Transverse colon (tissue), 4 donors: ENCODE data around the gene ASAP3. TPM values are rescaled to one million over a fixed set of nuclear protein-coding genes. Genes with fewer than 3 reads are reported as not detected.

Experiments used
- DNase-seq: peaks from one replicate; pipeline ENCODE4 v3.0.0-alpha.2; 2019
- H3K27ac ChIP-seq, 4 donors: fragments of 200-600 bp; sonication (generic); 2 replicates each; pipeline ENCODE4 v1.5.1; 2016 to 2018; ENCODE audit warnings: inconsistent platforms in 4 of 4
- H3K27me3 ChIP-seq: fragments of 200-600 bp; sonication (generic); 2 replicates; pipeline ENCODE4 v1.5.1; 2017; ENCODE audit warnings: inconsistent platforms
- H3K36me3 ChIP-seq, 4 donors: fragments of 200-600 bp; sonication (generic); 2 replicates each; pipeline ENCODE4 v1.5.1; 2017 to 2019; ENCODE audit warnings: inconsistent platforms in 4 of 4
- H3K4me1 ChIP-seq, 4 donors: fragments of 200-600 bp; sonication (generic); 2 replicates each; pipeline ENCODE4 v1.5.1; 2017 to 2020; ENCODE audit warnings: inconsistent platforms in 4 of 4
- H3K4me3 ChIP-seq, 4 donors: fragments of 200-600 bp; sonication (generic); 1 replicate in 1 of 4; 2 replicates in 3 of 4; pipeline versions ENCODE4 v1.5.1 to v1.6.1; 2017 to 2019; ENCODE audit warnings: inconsistent platforms in 4 of 4
- H3K9me3 ChIP-seq, 2 donors: fragments of 200-600 bp; sonication (generic); 2 replicates each; pipeline ENCODE4 v1.5.1; 2017 to 2019; ENCODE audit warnings: inconsistent platforms in 2 of 2
- EP300 ChIP-seq: sonication (generic); formaldehyde crosslinking; IDR thresholded peaks from one replicate; pipeline ENCODE4 v1.6.1; 2017; ENCODE audit warnings: antibody characterized with exemption, low read depth
- POLR2A ChIP-seq: fragments of 450-650 bp; IDR thresholded peaks from one replicate; pipeline ENCODE4 v1.6.1; 2016; ENCODE audit warnings: antibody characterized with exemption, mild to moderate bottlenecking, moderate library complexity
- POLR2AphosphoS5 ChIP-seq, 3 donors: sonication (generic); formaldehyde crosslinking; IDR thresholded peaks; one replicate each; pipeline ENCODE4 v1.6.1; 2016; ENCODE audit warnings: antibody characterized with exemption in 3 of 3
- WGBS, 2 donors: methylation state at CpG; one replicate each; pipeline ENCODE4 v1.1.5; 2018; ENCODE audit warnings: low coverage in 1 of 2; 5-methylcytosine and 5-hydroxymethylcytosine counted together
- in situ Hi-C, 4 donors: fragments of 200-750 bp; cut with MboI; loops; one replicate each; pipeline versions ENCODE4 v1.15.0 to v1.15.1; 2017; ENCODE audit warnings: low sequenced_read_pairs in 3 of 4, low pct_ligation_motif_present in 1 of 4, low pct_unique_long_range_greater_than_20kb in 1 of 4
- intact Hi-C: fragments of 100-400 bp; cut with DNase I; formaldehyde crosslinking; loops from one replicate; pipeline ENCODE4 v1.15.1; 2023; ENCODE audit warnings: low total_unique reads
- total RNA-seq, 4 donors: library from RNA; depleted of rRNA; stranded (reverse); fragments of >200 nt; gene quantifications; one replicate each; pipeline ENCODE4 v1.1.0, GENCODE V29; 2016
- TF ChIP-seq, protein P1 (sequence below), 5 experiments: fragments of 200-600 bp in 3 of 5; fragments of 450-650 bp in 2 of 5; sonication (generic) in 3 of 5; IDR thresholded peaks; 1 replicate in 2 of 5; 2 replicates in 3 of 5; pipeline ENCODE4 v1.5.1; 2016 to 2017; ENCODE audit warnings: antibody characterized with exemption in 5 of 5, inconsistent platforms in 3 of 5, mild to moderate bottlenecking in 2 of 5, moderate library complexity in 1 of 5

ASAP3 gene
- total RNA-seq, 4 donors from 2014 or later: 38.2 to 62.9 (median 48.3) TPM

DNA sequence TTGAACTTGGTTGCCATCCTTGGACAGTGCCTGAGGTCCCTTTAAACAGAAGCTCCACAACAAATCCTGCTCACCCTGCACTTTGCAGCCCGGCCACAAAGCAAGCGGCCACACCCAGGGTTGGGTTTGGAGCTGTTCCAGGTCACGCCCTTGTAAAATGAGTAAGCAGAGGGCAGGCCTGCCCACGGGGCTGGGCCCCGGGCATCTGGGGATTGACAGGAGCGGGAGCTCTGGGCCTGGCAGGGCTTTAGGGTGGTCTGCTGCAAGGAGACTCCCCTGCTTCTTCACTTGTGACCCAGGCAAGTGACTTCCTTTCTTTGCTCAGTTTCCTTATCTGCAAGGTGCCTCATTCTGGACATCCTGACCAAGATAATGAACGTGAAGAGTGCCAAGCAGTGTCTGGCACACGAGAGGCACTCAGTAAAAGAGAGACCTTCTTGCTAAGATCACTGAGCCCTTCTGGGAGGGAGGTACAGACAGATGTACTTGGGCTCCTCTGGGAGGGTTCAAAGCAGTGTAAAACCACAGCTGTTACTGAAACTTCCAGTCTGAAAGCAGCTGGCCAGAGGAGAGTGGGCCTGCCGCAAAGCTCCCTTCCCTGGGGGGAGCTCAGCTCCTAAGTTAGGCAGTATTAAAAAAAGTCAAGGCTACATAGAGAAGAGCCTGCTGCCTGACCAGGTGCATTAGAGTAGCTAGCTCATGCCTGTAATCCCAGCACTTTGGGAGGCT is 44.4 kb upstream of the ASAP3 start:
- in situ Hi-C loops: no loop called here
- no peaks in the 10 kb centered on the region for H3K27me3 ChIP-seq
- H3K4me1 ChIP-seq: peaks cover 54 to 88% (median 79%) of the 10 kb centered on the region in 4 donors

DNA sequence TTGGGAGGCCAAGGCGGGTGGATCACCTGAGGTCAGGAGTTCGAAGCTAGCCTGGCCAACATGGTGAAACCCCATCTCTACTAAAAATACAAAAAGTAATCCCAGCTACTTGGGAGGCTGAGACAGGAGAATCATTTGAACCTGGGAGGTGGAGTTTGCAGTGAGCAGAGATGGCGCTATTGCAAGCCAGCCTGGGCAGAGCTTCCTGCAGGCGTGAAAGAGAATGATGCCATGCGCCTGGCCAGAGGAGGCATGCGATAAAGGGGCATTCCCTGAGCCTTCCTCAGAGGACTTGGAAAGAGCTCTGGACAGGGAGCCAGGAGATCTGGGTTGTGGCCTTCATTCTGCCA is 43.9 kb upstream of the ASAP3 start:
- Histone ChIP-seq H3K9me3 (no peaks in the 10 kb centered on the region), H3K27me3 (no peaks in the 10 kb centered on the region), H3K36me3 (no peaks in the 10 kb centered on the region), H3K4me3 (peak overlapping the region in 2 of 4 donors; percentile 13 to 55), H3K4me1 (peaks cover 53 to 88% (median 78%) of the 10 kb centered on the region in 4 donors), H3K27ac (peak overlapping the region; percentile 87 to 90 (median 88))
- intact Hi-C loops (no loop called here), in situ Hi-C loops (no loop called here)
- 49 to 50% methylated on average over 1 to 6 of the region's 6 CpGs for WGBS, 2 donors
- no peak for DNase-seq
- TF ChIP-seq EP300 (no peak), POLR2AphosphoS5 (IDR thresholded peaks at IDR 0.05) (no peak)
- TF ChIP-seq, protein P1, sequence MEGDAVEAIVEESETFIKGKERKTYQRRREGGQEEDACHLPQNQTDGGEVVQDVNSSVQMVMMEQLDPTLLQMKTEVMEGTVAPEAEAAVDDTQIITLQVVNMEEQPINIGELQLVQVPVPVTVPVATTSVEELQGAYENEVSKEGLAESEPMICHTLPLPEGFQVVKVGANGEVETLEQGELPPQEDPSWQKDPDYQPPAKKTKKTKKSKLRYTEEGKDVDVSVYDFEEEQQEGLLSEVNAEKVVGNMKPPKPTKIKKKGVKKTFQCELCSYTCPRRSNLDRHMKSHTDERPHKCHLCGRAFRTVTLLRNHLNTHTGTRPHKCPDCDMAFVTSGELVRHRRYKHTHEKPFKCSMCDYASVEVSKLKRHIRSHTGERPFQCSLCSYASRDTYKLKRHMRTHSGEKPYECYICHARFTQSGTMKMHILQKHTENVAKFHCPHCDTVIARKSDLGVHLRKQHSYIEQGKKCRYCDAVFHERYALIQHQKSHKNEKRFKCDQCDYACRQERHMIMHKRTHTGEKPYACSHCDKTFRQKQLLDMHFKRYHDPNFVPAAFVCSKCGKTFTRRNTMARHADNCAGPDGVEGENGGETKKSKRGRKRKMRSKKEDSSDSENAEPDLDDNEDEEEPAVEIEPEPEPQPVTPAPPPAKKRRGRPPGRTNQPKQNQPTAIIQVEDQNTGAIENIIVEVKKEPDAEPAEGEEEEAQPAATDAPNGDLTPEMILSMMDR (IDR thresholded peaks at IDR 0.05): no peak

More for the DNA sequence above, 44.4 kb upstream of the ASAP3 start:
- intact Hi-C loops: no loop called here
- peak overlapping the region; percentile 87 to 90 (median 88) for H3K27ac ChIP-seq
- H3K9me3 ChIP-seq: no peaks in the 10 kb centered on the region
- H3K36me3 ChIP-seq: no peaks in the 10 kb centered on the region
- peak; percentile 97 for DNase-seq
- peak overlapping the region in 2 of 4 donors; percentile 13 to 55 for H3K4me3 ChIP-seq
- TF ChIP-seq POLR2AphosphoS5 (IDR thresholded peaks at IDR 0.05): peak; percentile 60 to 87 (median 73)
- peak; percentile 11 for TF ChIP-seq EP300
- TF ChIP-seq, protein P1 (IDR thresholded peaks at IDR 0.05): peak in 2 of 5 experiments; percentile 30 to 37
- TF ChIP-seq POLR2A: peak; percentile 89
- 11% methylated on average over 9 of the region's 9 CpGs; no CpG with 5 or more reads in 1 of the 2 donors for WGBS, 2 donors

DNA sequence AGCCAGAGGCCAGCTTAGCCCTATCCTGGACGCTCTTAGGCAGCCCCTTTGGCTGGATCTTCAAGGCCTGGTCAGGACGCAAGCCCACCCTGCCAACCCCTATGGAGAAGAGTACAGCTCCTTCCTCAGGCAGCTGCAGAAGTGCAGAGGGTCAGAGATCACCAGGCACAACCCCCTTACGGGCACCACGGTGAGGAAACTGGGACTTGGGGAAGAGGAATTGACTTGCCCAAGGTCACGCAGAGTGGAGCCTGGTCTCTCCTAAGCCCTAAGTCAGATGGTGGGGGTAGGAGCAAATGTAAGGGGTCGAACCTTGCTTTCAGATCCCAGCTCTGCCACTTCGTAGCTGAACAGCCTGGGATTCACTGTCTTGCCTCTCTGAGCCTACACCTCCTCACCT is 43.4 kb upstream of the ASAP3 start:
- Histone ChIP-seq H3K27me3 (no peaks in the 10 kb centered on the region), H3K27ac (peak overlapping the region; percentile 87 to 90 (median 88)), H3K4me3 (no peak overlapping the region), H3K9me3 (no peaks in the 10 kb centered on the region), H3K36me3 (no peaks in the 10 kb centered on the region), H3K4me1 (peaks cover 53 to 84% (median 77%) of the 10 kb centered on the region in 4 donors)
- no peak for DNase-seq
- intact Hi-C loops (no loop called here), in situ Hi-C loops (no loop called here)
- 73% methylated on average over 7 of the region's 7 CpGs; no CpG with 5 or more reads in 1 of the 2 donors for WGBS, 2 donors
- TF ChIP-seq EP300: no peak
- TF ChIP-seq POLR2A: no peak
- TF ChIP-seq, protein P1 (IDR thresholded peaks at IDR 0.05): no peak
- TF ChIP-seq POLR2AphosphoS5 (IDR thresholded peaks at IDR 0.05): no peak

DNA sequence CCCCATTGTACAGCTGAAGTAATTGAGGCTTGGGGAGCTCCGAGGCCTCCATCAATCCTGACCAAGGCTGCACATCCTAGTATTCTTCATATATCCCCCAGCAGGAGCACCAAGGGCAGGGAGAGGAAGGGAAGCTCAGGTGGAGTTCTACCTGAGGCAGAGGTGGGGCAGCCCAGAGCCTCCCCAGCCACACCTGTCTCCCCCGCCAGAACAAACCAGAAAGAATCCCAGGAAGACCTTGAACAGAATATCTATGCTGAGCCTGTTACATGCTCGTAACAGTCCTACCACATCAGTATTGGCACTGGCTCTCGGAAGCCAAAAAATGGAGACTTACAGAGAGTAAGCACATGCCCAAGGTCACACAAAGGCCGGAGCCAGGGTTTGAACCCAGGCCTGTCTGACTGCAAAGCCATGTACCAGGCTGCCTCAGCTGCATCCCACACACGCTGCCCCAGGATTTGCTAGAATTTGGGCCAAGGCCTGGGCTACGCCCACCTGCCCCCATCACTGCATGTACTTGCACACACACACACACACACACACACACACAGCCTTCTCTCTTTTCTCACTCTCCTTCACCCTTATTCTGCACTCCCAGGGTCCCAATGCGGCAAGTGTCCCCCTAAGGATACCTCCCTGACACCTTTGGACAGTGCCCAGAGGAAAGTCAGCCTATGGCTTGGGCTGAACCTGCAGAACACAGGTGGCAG is 42.5 kb upstream of the ASAP3 start:
- 80 to 82% methylated on average over 1 to 8 of the region's 8 CpGs for WGBS, 2 donors
- no peak overlapping the region for H3K4me3 ChIP-seq
- no peaks in the 10 kb centered on the region for H3K9me3 ChIP-seq
- H3K36me3 ChIP-seq: no peaks in the 10 kb centered on the region
- intact Hi-C loops: no loop called here
- peak; percentile 43 for DNase-seq
- no peaks in the 10 kb centered on the region for H3K27me3 ChIP-seq
- peak overlapping the region; percentile 87 to 90 (median 88) for H3K27ac ChIP-seq
- peaks cover 50 to 75% (median 71%) of the 10 kb centered on the region in 4 donors for H3K4me1 ChIP-seq
- in situ Hi-C loops: no loop called here
- TF ChIP-seq POLR2A (peak; percentile 6), POLR2AphosphoS5 (IDR thresholded peaks at IDR 0.05) (no peak)
